Right lobe of liver (tissue), 4 donors: ENCODE data around the gene AMIGO1.

Source experiments
- POLR2A ChIP-seq: fragments of 450-650 bp; IDR thresholded peaks from one replicate; pipeline ENCODE4 v1.6.1; 2017; ENCODE audit warnings: antibody characterized with exemption, mild to moderate bottlenecking
- TF ChIP-seq, protein P1 (sequence below), 4 donors: fragments of 200-600 bp in 3 of 4; fragments of 450-650 bp in 1 of 4; IDR thresholded peaks; one replicate each; pipeline versions ENCODE4 v1.5.1 to v1.8.0; 2016 to 2022; ENCODE audit warnings: antibody characterized with exemption in 4 of 4, mild to moderate bottlenecking in 2 of 4
- donor health status: DM: no; HTN: no; CAD: no.
- donor health status: DM: no; HTN: no; CAD: no.
- donor health status: DM: no; HTN: yes; CAD: no.

DNA sequence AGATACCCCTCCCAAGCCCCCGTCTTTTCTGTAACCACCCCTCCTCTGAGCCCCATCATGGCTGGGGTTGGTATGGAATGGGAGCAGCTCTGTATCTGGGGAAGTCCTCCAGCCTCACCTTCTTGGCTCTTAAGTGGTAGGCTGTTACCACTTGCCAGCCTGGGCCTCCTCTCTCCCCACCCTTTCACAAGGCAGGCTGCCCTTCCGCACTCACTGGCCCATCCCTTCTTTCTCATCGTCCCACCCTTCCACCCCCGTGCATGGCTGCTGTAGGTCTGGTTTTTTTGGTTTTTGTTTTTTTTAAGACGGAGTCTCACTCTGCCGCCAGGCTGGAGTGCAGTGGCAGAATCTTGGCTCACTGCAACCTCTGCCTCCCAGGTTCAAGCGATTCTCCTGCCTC is 10.4 kb downstream of the AMIGO1 start:
- TF ChIP-seq, protein P1, sequence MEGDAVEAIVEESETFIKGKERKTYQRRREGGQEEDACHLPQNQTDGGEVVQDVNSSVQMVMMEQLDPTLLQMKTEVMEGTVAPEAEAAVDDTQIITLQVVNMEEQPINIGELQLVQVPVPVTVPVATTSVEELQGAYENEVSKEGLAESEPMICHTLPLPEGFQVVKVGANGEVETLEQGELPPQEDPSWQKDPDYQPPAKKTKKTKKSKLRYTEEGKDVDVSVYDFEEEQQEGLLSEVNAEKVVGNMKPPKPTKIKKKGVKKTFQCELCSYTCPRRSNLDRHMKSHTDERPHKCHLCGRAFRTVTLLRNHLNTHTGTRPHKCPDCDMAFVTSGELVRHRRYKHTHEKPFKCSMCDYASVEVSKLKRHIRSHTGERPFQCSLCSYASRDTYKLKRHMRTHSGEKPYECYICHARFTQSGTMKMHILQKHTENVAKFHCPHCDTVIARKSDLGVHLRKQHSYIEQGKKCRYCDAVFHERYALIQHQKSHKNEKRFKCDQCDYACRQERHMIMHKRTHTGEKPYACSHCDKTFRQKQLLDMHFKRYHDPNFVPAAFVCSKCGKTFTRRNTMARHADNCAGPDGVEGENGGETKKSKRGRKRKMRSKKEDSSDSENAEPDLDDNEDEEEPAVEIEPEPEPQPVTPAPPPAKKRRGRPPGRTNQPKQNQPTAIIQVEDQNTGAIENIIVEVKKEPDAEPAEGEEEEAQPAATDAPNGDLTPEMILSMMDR (IDR thresholded peaks at IDR 0.05), result no peak
- no peak for TF ChIP-seq POLR2A
